Skeletal muscle cell (primary cell): ENCODE data around the gene ARVCF.

ENCODE experiments used
- DNase-seq: peaks from one replicate; pipeline ENCODE4 v3.0.0-alpha.2; 2010; ENCODE audit warnings: low read depth
- H3K4me3 ChIP-seq: 2 replicates; pipeline ENCODE4 v1.5.1; 2011; ENCODE audit warnings: low read depth, mild to moderate bottlenecking, control low read depth, low read length, moderate library complexity

ARVCF gene

DNA sequence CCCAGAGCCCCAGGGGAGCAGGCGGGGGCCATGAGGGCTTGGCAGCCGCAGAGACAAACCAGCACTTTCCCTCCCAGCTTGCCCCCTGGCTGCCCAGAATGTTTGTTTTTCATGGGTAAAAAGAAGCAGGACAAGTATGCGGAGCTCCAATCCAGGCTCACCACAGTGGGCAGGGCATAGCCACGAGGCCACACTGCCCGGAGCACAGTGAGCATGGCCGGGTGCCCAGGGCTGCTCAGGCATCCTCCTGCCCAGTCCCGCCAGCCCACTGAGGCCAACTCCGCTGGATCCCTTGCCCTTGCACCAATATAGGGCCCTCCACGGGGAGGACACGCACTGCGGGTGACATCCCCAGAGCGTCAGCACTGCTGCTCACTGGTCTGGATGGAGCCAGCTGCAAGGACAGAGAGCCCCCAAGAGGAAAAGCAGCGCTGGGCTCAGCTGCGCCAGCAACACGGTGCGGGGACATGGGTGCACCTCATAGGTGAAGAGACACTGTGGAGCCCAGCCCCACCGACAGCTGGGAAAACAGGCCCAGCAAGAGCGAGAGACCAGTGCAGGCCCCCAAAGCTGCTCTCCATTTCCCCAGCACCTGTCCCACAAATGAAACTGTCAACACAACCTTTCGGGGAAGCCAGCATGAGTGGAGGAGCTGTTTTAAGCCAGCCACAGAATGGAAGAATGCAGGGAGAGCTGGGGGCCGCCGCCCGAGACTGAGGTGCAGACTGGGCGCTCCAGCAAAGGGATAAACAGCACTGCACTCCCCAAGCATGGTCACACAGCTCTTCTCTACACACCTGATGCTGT is 24.8 kb downstream of the ARVCF start:
- H3K4me3 ChIP-seq, result no peak overlapping the region
- no peak for DNase-seq

DNA sequence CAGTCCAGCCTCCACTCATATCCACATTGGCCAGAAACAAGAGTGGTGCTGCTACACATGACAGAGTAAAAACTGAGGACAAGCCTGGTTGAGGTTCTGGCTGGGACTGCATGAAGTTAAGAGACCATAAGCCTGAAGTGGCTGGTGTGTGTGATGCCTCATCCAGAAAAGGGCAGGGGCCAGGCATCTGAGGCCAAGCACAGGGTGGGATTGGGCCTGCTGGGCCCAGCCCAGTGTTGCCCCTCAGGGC is 25.3 kb downstream of the ARVCF start:
- no peak for DNase-seq
- H3K4me3 ChIP-seq, result no peak overlapping the region

DNA sequence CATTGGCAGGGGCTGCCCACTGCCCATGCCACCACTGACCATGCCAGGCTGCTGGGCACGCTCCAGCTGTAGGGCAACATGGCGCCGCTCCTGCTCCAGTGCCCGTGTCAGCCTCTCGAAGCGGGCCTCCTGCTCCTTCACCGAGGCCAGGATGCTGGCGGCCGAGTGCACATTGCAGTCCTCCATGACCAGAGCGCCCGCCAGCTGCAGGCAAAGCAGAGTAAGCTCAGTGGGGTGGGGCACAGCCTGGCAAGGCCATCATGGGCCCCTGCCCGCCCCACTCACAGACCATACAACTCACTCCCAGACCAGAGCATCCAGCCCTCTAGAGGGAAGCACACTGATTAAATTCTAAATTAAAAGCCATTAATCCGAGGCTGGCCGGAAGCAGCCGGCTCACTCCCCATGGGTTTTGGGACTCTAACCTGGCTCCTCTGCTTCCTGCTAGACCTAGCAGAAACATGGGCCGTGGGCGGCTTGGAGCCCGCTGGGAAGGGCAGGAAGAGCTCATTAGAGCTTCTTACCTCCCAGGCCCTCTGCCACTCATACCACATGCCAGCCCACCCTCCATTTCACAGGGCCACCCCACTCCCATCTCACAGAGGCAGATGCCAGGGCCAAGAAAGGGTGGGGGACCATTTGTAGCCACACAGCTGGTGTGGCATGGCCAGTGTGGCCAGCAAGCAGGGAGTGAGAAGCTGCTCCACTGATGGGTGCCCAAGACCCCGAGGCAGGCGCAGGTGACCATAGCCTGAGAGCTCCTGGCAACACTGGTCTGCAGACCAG is 25.8 kb downstream of the ARVCF start:
- no peak for DNase-seq
- H3K4me3 ChIP-seq, result no peak overlapping the region

DNA sequence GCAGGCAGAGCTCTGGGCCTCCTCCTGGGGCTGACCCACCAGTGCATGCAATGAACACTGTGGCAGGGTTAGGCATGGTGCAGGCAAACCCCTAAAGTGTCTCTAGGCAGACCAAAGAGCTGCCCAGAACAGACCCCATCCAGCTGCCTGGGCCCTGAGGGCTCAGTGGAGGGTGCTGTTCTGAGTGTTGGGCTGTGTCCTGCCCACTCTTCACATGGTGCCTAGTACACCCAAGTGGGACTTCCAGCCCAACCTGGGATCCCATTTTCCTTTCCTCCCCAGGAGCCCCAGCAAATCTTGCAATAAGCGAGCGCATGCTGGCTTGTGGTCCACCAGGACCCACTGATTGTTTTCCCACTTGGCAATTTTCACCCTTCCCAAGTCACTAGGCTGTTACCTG is 26.4 kb downstream of the ARVCF start:
- no peak for DNase-seq
- H3K4me3 ChIP-seq, result no peak overlapping the region

DNA sequence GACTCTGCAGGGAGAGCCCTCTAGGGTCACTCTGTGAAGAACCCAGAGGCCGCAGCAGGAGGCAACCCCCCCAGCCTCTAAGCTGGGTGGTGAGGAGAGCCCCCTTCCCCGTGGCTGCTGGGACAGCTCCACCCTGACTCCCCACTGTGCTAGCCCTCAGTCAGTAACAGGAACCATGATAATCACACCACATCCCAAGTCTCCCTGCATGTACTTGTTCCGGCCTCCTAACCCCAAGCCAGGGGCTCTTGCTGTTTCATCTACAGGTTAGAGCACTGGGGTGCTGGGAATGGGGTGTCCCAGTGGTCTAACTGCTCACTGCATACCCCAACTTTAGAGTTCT is 26.9 kb downstream of the ARVCF start:
- no peak for DNase-seq
- H3K4me3 ChIP-seq, result no peak overlapping the region

DNA sequence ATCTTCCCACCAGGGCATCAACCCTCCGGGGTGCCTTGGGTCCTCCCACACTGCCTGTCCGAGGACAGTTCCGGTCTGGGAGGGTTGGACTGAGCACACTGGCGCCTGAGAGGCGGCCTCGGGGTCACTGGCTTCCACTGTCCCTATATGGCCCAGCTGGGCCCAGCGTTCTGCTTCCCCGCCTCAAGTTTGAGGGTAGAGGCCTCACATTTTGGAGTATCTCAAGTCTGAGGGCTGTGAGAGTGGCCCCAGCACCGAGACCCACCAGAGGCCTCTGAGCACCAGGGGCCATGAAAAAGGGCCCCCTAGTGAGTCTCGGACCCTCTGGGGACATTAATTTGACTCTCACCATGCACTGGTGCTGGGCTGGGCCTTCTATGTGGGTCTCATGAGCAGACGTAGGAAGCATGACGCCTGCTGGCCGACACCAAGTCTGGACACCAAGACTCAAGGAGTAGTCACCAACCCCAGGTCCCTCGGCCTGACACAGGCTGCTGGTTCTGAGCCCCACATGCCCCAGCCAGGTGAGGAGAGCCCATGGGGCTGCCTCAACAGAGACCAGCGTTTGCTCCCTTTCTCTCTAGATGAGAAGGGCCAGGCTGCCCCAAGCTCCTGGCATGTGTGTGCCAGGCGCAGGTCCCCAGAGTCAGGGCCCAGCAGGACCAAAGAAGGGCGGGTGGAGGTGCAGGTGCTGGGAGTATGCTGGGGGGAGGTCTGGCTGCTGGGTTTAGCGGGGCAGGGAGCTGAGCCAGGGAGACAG is 27.5 kb downstream of the ARVCF start:
- H3K4me3 ChIP-seq, result no peak overlapping the region
- no peak for DNase-seq

DNA sequence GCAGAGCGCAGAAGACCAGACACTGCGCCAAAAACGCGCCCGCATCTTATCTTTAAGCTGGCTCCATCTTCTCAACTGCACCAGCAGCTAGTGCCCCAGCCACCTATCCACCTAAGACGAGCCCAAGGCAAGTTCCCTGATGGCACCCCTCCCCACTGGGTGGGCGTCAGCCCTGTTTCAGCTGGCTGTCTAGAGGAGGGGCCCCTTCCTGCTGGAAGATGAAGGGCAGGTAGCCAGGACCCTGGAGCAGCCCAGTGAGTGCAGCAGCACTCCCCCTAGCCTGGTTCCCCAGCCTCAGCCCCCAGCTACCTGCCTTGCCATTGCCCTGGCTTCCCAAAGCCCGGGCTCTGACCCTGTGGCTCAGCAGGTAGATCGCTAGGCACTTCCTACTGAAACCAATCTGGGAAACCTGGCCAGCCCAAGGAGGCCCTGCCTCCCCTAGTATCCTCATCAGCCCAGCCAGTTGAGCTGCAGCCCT is 28.3 kb downstream of the ARVCF start:
- no peak overlapping the region for H3K4me3 ChIP-seq
- no peak for DNase-seq

DNA sequence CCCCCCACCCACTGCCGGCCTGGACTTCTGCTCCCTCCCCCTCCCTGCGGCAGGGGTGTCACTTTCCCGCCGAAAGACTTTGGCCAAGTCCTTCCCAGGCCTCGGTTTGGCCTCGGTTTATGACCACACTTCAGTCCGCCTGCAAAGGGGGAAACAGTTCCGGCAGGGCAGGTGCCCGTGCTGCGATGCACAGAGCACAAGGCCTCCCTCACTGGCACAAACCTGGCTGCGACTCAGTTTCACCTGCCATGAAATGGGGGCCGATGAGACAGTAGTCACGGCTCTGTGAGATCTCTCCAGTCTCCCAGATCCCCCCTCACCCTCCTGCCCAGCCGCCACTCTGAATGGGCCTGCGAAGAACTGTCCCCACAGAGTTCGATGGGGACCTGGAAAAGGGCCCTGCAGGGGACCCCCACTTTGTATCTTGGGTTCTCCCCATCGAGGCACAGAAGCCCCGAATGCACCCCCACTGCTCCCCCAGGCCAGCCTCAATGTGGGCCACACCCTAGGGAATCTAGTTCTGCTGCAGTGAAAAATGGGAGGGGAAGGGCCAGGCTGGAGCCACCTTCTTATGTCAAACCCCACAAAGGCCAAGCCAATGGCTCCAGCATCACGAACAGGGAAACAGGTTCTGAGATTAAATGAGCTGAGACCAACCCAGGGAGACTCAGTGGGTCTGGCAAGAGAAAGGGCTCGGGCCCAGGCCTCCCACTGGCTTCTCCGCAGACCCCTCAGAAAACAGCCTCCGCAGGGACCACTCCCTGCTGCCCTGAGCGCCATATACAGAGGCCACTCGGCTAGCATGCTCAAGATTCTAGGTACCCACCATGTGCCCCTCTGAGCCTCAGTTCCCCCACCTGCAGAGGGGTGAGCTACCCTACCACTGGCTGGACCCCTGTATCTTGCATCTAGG is 29.0 kb downstream of the ARVCF start:
- no peak overlapping the region for H3K4me3 ChIP-seq
- no peak for DNase-seq

DNA sequence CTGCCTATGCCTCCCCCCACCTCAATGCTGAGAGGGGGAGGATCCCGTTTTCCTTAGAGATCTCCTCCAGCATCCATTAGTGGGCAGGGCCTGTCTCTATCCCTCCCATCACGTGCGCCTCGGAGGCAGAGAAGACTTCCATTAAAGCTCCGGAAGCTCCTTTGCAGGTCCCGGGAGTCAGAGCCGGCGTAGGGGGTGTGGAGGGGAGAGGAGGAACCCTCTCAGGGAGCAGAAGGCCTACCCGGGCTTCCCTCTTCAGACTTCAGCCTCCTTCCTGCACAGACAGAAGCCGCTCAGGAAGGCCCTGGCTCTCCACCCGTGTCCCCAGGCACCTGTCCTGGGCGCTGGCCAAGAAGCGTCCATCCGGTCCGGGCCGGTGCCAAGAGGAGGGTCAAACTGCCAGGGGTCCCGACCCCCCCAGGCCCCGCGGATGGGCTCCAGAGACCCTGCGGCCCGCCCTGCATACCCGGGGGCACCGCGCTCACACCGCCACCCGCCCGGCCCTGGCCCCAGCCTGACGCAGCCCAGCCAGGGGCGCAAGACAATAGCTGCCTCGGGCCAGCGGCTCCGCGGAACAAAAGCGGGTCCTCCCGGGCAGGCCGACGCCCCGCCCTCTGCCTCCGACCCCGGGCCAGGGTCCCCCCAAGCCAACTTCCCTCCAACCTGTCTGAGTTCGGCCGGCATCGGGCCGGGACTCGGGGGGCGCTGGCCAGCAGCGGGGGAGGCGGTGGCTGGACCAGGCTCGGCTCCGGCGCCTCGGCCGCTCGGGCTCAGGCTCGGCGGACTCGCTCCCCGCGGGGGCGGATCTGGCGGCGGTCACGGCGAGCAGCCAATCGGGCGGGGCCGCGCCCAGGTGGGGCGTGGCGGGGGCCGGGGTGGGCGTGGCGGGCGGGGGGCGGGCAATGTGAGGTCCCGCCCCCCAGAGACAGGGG is 29.9 kb downstream of the ARVCF start:
- no peak for DNase-seq
- peak overlapping the region; percentile 62 for H3K4me3 ChIP-seq

DNA sequence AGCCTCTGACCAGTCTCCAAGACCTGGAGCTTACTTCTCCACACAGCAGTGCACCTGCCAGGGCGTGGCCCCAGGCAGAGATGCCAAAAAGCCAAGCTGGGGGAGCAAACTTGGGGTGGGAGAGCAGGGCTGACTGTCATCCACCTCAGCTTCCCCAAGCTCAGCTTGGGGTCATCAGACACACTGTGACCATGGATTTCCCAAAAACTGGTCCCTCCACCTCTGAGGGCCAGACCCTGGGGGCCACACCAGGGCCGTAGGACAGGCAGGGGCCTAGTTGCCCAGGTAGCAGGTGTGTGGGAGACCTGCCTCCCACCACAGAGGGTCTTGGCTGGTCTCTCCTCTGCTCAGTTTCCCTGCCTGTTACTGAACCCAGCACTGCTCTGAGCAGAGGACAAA is 30.6 kb downstream of the ARVCF start:
- peak overlapping the region; percentile 62 for H3K4me3 ChIP-seq
- DNase-seq, result no peak

DNA sequence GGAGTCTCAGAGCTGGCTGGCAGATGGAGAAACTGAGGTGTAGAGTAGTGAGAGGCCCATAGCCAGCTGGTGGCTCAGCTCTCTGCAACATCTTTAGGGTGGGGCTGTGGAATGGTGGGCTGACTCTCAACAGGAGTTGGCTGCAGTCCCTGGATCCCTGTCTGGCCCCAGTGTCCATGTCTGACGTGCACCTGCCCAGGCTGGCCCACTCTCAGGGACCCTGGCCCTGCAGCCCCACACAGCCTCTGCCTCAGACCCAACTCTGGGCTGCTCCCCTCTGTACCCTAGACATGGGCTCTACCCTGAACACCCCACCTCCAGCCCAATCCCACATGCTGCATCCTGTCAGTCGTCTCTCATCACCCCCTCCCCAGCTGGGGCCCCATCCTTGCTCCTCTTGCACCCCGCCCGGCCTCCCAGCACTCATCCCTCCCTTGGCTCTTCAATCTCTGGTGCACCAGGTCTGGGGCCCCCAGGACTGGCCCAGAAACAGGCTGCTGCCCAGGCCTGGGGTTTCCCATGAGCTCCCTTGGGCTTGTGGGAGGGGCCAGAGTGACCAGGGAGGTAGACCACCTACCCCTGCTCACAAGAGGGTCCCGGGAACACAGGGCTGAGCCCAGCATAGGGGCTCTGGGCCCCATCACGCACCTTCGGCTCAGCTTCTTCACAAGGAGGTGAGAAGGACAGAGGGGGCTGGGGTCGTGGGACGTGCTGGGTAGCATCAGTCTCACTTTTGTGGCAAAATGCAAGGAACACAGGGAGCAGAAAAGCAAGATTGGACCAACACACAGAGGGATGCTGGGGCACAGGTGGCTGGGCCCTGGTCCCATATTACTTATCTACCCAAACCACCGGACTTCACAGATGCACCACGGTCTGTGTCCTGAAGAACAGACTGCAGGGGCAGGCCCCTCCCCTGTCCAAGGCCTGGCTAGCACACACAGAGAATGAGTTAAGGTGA is 31.5 kb downstream of the ARVCF start:
- no peak overlapping the region for H3K4me3 ChIP-seq
- DNase-seq, result no peak

DNA sequence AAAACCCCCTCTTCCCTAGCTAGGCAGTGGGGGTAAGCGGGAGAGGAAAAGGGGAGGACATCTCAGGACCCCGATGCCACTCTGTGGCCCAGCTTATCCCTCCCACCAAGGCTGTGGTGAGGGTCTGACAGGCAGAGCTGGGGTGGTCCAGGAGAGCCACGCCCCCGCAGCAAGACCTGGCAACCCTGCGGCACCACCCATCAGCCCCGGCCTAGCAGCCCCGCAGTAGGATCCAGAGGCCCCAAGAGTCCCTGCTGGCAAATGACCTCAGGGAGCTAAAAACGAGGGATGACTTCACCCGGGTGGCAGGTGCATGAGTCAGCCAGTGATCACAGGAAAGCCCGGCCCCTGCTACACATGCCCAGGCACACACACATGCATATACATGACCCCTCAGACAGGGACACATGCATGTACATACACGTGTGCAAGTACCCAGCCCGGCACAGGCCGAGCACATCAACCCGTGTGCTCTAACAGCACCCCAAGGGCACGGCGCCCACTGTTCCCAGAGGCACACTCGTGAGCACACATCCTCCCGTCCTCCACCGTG is 32.3 kb downstream of the ARVCF start:
- no peak overlapping the region for H3K4me3 ChIP-seq
- DNase-seq, result no peak

DNA sequence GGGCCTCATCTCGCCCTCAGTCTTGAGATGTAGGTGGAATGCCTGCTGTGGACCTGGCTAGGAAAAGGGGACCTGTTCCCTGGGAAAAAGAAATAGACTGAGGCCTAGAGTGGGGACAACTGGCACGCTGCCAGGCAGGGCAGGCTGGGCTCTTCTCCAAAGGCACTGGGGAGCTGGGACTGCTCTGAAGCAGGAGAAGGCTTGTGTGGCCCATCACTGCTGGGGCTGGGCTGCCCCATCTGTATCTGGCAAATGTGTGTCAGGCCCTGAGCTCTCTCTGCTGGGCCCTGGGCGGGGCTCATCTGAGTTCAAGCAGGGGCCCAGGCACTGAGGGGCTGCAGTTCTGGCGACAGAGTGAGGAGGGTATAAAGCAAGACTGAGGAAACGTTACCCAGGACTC is 32.9 kb downstream of the ARVCF start:
- no peak overlapping the region for H3K4me3 ChIP-seq

DNA sequence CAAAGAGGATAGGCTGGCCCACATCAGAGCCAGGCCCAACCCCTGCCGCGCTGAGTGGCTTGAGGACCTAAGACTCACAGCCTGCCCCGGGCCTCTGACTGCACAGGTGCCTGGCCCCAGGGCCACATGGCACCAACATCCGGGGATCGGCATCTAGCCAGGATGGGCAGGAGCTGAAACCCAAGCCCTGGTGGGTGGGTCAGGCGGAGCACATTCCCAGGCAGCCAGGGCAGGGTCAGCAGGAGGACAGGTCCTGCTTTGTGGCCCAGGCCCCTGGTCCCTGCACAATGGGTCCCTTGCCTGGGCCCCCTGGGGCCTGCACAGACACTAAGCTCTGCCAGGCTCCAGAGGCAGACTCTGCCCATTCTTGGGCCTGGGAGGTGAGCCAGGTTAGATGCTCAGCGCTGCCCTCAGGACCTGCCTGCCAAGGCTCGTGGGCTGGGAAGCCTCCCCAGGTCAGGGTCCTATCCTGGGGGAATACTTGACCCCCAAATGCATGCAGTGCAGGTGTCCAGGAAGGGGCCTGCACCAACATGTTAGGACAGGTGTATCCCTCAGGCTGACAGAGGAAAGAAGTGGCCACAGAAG is 33.5 kb downstream of the ARVCF start:
- DNase-seq, result no peak

More for the DNA sequence above, 32.9 kb downstream of the ARVCF start:
- no peak for DNase-seq

DNA sequence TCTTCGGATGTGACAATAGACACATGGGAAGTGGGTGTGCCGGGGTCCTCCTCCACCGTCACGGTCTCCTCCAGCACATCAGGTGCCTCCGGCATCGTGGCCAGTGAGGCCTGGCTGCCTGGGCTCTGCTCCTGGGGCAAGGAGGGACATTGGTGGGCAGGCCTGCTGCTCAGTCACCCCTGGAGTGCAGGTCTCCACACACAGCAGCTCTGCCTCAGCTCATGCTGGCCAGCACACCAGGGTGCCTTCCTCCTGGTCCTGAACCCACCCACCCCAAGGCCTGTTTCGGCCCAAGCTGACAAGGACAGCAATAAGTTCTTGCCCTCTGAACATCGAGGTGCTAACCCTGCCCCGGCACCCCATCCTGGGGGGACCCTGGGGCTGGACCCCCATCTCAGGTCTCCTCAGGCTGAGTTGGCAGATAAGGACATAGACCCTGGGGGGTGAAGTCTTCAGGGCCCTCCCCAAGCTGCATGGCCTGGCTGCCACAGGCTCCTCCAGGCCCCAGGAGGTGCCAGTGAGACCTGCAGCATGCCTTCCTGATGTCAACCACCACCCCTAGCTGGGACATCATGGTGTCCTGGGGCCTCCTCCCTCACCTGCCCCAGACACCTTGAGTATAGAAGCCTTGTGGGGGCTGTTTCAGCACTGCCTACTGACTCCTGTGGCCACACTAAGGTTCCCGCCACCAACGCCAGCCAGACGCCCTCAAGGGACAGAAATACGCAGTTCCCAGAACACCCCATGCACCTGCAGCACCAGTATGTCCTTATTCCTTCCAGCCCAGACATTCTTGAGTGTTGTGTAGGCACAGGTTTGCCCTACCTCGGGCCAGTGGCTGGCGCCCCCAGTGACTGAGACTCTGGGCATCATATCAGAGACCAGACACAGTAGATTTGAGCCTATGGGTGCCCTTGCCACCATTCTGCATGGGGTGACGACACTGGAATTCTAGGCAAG is 34.4 kb downstream of the ARVCF start:
- DNase-seq, result no peak
- H3K4me3 ChIP-seq, result no peak overlapping the region

More for the DNA sequence above, 33.5 kb downstream of the ARVCF start:
- no peak overlapping the region for H3K4me3 ChIP-seq
